Measurements from ENCODE around the gene IL4R. TPM values are rescaled to one million over a fixed set of nuclear protein-coding genes. Genes with fewer than 3 reads are reported as not detected.

Gene IL4R
- total and polyA plus RNA-seq, 10 of the 15 experiments (the other 5 are each of a cell fraction or from before 2014, with no cell fraction given) = 2.6 to 70.4 (median 36.6) TPM

GRCh38 chr16:27367461-27368357, 53.9 kb downstream of the IL4R start (continued):
- TF ChIP-seq USF2 (IDR thresholded peaks at IDR 0.05; ENCODE audit: borderline replicate concordance, low read depth, low read length) = no peak; the same call in 1 of the 2 replicates
- peak; percentile 86 for TF ChIP-seq LARP7 (IDR thresholded peaks at IDR 0.05)
- no peak for TF ChIP-seq FOXK2 (IDR thresholded peaks at IDR 0.05)
- TF ChIP-seq RUNX3 (IDR thresholded peaks at IDR 0.05; ENCODE audit: low read length) = peak; percentile 81
- peak; percentile 91 for TF ChIP-seq TBL1XR1 (IDR thresholded peaks at IDR 0.05; ENCODE audit: low read depth, low read length)
- peak; percentile 39 for TF ChIP-seq HDAC6 (IDR thresholded peaks at IDR 0.05; ENCODE audit: unreplicated experiment)
- TF ChIP-seq MTA2 (IDR thresholded peaks at IDR 0.05; ENCODE audit: low read depth) = peak; percentile 71
- TF ChIP-seq NRF1 (conservative IDR thresholded peaks at IDR 0.05; ENCODE audit: low read depth, low read length) = no peak
- TF ChIP-seq BCLAF1 (IDR thresholded peaks at IDR 0.05) = no peak
